ENCODE results near the gene SOWAHC. TPM values are rescaled to one million over a fixed set of nuclear protein-coding genes. Genes with fewer than 3 reads are reported as not detected.
"Not testable (repeated sequence)": the region's sequence is repeated elsewhere in the genome, so short reads cannot be mapped to it uniquely, and the experiment has no call there.

SOWAHC gene
- total RNA-seq, 1 donor from 2014 or later, result 30.9 TPM

DNA sequence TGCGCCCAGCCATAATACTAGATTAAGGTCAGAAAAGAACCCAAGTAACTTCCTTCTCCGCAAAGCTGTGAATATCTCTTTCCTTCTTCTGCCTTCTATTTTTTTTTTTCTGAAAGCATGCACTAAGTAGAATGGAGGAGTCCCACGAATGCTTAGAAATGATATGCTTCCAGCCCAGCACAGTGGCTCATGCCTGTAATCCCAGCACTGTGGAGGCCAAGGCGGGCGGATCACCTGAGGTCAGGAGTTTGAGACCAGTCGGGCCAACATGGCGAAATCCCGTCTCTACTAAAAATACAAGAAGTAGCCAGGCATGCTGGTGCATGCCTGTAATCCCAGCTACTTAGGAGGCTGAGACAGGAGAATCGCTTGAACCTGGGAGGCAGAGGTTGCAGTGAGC, 25.8 kb downstream of the SOWAHC start:
- DNase-seq (ENCODE audit: low spot score); ATAC-seq; intact Hi-C loops (cut with DNase I): not testable (repeated sequence)

DNA sequence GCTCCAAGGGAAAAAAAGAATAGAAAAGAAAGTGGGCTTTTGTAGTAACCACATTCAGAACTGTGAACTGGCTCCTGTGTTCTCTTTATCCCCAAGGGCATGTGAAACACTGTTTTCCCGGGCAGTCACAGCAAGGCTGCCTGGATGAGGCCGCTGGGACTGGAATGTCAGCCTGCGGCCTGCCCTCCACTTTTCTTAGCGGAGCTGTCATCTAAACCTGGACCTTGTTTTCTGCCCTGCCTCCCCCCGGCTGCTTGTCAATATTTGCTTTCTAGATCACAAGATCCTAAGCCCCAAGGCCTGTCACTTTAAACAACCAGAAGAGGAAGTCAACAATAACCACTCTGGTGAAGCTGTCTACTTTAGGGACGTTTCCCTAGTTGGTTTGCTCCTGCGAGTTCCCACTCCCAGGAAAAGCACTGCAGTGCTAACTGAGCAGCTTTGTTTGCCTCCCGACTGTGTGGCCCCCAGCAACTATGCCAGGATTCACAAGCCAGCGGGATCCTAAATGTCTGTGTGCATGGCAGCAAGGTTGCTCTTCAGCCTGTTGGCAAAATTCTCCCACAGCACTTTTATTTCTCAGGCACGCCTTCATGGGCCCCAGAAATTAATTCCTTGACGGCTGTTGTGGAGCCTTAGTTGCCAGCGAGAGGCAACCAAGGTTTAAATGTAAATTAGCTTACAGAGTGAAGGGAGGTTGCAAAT, 30.6 kb downstream of the SOWAHC start:
- ATAC-seq, result peak; percentile 68
- intact Hi-C loops (cut with DNase I), result no loop called here
- no peak for DNase-seq (ENCODE audit: low spot score)

DNA sequence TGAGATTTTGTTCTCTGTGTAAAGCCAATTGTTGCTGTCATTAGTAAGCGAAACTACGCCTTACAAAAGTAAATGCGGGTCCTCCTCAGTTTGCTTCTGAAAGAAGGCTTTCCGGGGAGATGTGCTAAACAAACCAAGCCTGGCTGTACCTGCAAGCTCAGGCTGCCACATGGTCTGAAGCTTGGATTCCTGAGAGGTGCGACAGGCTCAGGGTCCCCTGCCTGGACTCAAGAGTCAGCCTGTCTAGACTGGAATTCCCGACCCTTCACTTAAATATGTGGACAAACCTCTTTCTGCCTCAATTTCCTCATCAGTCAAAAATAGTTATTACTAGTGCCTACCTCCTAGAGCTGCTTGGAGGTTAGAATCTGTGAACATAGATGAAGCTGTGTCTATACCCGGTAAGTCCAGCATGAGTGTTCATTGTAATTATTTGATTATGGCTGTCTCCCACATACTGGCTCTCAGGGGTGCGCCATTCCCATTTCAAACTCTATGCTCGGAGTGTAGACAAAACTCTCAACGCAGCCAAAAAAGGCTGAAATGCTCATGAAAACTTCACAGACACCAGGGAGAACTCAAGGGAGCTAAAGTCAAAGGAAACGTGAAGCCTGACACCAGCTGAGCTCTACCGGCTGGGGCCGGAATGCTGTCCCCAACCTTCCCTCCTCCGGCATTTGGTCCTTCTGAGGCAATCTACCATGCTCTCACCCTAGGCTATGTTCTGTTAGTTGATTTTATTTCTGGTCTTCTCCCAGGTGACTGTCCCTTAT, 31.4 kb downstream of the SOWAHC start:
- DNase-seq (ENCODE audit: low spot score), result no peak
- intact Hi-C loops (cut with DNase I), result no loop called here
- no peak for ATAC-seq

DNA sequence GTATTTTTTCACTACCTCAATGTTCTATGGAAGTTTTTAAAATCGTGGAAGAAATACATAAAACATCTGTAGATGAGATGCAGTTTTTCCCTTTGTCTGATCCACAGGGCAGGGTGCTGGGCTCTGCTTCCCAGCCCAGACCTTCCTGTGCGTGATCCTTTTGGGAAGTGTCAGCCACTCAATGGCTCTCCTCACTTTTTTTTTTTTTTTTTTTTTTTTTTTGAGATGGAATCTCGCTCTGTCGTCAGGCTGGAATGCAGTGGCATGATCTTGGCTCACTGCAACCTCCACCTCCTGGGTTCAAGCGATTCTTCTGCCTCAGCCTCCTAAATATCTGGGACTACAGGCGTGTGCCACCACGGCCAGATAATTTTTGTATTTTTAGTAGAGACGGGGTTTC, 32.8 kb downstream of the SOWAHC start:
- intact Hi-C loops (cut with DNase I), result no loop called here
- DNase-seq (ENCODE audit: low spot score) (no peak), ATAC-seq (no peak)

DNA sequence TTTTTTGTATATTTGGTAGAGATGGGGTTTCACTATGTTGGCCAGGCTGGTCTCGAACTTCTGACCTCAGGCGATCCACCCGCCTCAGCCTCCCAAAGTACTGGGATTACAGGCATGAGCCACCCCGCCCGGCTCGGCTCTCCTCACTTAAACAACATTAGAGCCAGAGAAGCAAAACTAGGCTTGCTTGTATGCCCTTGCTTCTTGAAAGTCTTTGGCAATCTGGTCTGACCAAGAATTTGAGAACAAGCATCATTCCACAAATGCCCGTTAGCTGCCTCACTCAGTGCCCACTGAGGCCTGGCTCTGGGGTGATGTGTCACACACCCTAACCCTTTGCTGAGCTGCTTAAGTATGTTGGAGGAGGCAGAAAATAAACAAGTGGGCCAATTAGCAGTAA, 33.5 kb downstream of the SOWAHC start:
- DNase-seq (ENCODE audit: low spot score) (no peak), ATAC-seq (peak; percentile 51)
- intact Hi-C loops (cut with DNase I), result no loop called here

DNA sequence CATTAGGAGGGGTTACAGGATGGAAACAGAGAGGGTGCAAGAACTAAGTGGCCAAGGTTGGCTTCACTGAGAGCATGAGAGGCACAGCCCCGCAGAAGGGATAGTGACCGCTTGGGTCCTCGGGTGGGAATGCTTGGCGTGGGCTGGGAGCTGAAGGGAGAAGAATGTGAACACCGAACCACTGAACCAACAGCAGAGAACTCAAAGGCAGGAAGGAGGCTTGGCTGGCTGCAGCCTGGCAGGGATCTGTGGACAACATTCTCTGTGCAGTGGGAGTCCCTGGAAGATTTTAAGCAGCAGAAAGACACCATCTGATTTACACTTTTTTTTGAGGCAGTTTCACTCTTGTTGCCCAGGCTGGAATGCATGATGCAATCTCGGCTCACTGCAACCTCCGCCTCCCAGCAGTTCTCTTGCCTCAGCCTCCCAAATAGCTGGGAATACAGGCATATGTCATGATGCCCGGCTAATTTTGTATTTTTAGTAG, 33.9 kb downstream of the SOWAHC start:
- intact Hi-C loops (cut with DNase I), result no loop called here
- DNase-seq (ENCODE audit: low spot score) (no peak), ATAC-seq (peak; percentile 64)

DNA sequence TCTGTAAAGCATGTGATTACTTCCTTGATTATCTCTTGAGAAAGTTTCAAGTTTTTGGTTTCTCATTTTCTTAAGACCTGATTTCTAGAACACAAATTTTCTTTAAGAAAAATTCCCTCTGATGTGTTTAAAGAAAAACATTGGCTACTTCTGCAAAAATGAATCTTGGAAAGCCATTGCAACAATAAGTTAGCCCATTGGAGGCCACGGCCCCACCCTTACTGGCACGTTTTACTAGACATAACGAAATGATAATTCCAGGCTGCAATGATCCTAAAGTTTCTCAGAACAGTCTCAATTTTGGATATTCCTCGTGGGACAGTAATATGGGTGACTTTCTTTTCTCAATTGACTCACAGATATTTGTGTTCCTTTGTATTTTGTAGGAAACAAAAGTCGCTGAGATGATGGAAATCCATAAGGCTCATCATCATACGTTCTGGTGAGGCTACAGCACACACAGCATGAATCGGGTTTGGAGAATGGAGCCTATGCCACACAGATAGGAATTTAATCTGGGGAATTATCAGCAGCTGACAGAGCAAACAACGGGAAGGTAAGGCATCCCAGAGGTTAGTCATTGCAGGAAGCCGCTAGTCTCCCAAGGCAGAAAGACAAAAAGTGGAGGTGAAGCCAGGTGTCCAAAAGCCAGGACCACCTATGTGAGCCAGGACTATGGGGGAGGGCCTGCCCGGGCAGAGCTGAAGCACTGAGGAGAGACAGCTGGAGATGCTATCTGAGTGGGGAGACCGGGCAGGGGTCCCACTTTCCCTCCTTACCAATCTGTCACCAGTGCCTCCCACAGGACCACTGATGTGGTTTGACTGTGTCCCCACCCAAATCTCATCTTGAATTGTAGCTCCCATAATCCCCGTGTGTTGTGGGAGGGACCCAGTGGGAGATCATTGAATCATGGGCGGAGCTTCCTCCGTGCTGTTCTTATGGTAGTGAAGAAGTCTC, 35.9 kb downstream of the SOWAHC start:
- DNase-seq (ENCODE audit: low spot score) (no peak), ATAC-seq (no peak)
- intact Hi-C loops (cut with DNase I), result no loop called here

DNA sequence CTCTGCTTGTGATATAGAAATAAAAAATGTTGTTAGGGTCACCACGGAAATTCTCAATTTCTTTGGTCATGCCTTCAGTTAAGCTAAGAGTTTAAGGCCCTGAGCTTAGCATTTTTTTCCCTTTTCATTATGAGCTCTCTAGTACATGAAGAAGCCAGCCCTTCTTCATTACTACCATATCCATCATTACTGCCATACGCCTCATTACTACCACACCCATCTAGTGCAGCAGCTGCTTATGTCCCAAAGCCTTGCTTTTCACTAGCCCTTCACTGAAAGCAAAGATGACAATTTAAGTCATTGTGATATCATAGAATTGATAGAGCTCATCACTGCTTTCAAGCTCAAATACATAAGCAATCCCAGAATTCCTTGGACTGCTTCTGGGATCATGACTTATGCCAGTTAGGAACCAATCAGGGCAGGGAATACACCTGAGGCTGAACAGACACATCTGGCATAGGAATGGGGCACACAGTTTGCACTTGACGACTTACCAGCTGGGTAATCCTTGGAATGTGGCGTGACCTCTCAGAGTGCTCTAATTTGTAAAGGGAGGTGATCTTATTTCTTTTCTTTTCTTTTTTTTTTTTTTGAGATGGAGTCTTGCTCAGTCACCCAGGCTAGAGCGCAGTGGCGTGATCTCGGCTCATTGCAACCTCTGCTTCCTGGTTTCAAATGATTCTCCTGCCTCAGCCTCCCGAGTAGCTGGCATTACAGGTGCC, 40.3 kb downstream of the SOWAHC start:
- ATAC-seq (no peak), DNase-seq (ENCODE audit: low spot score) (no peak)
- intact Hi-C loops (cut with DNase I), result no loop called here

DNA sequence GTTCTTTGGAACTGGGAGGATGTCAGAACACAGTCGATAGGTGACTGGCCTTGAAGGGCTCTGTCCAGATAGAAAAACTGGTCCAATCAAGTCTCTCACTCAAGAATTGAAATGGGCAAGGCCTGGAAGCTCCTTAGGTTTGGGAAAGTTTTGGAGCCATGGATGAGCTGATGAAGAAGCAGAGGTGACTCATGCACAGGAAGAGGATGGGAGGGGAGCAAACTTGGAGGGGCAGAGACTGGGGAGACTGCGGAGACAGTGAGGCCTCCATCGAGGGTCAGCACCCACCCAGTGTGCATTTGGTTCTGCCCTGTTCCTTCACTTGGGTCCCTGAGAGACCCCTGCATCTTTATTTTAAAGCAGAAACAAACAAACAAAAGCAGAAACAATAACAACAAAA, 41.1 kb downstream of the SOWAHC start:
- intact Hi-C loops (cut with DNase I), result no loop called here
- ATAC-seq (no peak), DNase-seq (ENCODE audit: low spot score) (no peak)

DNA sequence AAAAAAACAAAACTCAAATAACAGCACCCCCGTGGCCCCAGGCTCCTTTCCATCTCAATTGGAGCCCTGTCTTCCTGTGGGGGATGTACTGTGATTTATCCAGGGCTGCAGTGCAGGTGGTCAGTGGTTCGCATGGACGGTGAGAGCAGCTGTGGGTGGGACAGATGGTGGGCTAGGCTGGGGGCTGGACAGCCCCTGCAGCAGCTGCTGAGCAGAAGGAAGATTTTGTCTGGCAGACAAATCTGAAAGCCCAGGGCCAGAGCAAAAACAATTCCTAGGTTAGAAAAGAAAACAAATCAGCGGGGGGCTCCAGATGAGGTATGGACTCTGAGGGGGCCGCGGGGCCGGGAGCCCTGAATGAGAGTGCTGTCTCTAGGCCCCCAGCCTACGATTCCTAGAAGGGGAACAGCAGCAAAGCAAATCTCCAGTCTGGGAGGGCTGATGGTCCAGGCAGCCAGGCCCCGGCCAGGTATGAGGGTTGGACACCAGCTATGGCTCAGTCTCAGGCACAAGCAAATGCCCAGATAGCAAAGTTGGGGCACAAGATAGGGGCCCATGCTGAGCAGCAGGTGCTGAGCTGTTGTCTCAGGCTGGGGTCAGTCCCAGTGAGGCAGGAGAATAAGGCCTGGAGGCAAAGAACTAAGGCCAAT, 45.4 kb downstream of the SOWAHC start:
- intact Hi-C loops (cut with DNase I), result no loop called here
- ATAC-seq (no peak), DNase-seq (ENCODE audit: low spot score) (no peak)

DNA sequence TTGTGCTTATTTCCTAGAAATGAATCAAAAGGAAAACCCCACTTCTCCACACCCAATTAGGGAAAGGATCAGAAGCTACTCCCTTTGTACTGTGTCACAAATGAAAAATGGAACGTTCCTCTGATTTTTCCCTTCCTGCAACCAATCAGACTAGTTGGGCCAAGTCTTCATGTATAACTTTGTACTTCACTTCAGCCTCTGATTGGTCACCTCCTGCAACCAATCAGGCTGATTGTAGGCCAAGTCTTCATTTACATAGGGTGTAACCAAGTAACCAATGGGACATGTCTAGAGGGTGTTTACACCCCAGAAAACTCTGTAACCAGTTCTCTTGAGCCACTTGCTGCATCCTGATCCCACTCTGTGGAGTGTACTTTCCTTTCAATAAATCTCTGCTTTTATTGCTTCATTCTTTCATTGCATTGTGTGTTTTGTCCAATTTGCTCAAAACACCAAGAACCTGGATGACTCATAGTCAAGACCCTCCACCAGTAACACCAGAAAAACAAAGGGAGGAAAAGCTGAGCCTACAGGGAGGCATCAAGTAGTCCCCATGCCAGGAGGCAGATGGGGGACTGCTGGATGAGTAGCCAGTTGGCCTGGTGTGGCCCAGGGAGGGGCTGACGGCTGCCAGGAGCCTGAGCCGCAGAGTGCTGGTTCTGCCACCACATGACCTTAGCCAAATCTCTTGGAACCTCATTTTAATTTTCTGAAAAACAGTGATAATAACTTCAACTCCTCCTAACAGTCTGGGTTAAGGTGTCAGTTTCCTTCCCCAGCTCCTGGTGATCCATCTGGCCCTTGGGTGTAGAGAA, 46.1 kb downstream of the SOWAHC start:
- no peak for DNase-seq (ENCODE audit: low spot score)
- intact Hi-C loops (cut with DNase I), result no loop called here
- ATAC-seq, result no peak

DNA sequence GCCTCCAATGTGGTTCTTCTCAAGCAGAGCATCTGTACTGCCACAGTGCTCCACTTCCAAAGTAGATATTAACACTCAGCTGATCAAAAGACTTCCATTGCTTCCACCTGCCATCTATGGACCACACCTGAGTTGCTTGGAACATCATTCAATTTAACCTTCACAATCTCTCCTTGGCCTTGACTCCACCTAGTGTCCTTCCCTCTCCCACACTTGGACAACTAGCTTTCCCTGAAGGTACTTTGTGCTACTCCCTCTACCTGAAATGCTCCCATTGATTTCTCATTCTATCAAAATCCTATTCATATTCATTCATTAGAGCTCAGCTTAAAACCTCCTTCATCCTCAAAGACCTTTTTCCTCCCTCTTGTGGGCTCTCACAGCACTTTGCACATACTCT, 48.7 kb downstream of the SOWAHC start:
- intact Hi-C loops (cut with DNase I), result no loop called here
- DNase-seq (ENCODE audit: low spot score), result no peak
- ATAC-seq, result no peak

DNA sequence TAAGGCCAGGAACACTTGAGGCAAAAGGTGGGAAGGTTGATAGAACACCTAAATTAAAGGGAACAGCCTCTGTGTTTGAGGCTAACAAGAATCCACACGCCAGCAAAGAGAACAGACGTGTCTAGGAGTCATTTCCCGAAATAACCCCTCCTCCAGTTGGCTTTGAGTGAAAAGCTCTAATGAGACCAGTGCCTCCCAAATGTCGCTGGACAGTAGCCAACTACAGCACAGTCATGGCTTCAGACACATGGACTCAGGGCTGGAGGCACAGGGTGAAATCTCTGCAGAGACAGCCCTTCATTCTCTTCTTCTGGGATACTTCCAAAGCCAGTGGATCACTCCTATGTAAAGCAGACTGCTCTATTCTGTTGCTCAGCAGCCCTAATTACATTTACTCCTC, 49.6 kb downstream of the SOWAHC start:
- peak; percentile 79 for ATAC-seq
- peak; percentile 75 for DNase-seq (ENCODE audit: low spot score)
- intact Hi-C loops (cut with DNase I), result no loop called here

DNA sequence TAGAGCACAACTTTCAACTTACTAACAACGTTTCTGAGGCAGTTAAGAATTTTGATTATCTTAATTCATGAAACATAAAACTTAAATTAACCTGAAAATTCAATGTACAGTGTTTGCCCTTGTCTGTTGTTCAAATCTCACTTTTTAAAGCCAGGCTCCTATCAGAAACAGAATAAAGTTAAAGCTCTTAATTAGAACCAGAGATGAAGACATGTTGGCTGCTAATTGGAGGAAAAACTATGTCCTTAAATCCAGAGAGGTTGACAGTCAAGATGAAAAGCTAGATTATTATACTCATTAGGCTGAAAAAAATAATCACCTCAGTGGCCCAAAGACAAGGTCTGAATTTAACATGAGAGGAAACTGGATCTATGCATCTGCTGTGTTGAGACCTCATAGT, 52.3 kb downstream of the SOWAHC start:
- no peak for ATAC-seq
- no peak for DNase-seq (ENCODE audit: low spot score)
- intact Hi-C loops (cut with DNase I), result no loop called here
